Right lobe of liver (tissue), 4 donors: ENCODE results near the gene IFNAR2.

Experiments used
- CTCF ChIP-seq, 4 donors: fragments of 200-600 bp in 3 of 4; fragments of 450-650 bp in 1 of 4; IDR thresholded peaks; one replicate each; pipeline versions ENCODE4 v1.5.1 to v1.8.0; 2016 to 2022; ENCODE audit warnings: antibody characterized with exemption in 4 of 4, mild to moderate bottlenecking in 2 of 4
- POLR2A ChIP-seq: fragments of 450-650 bp; IDR thresholded peaks from one replicate; pipeline ENCODE4 v1.6.1; 2017; ENCODE audit warnings: antibody characterized with exemption, mild to moderate bottlenecking
- donor health status: DM: no; HTN: no; CAD: no.
- donor health status: DM: no; HTN: no; CAD: no.
- donor health status: DM: no; HTN: yes; CAD: no.

GRCh38 chr21:33264561-33264960 is 34.8 kb downstream of the IFNAR2 start:
- TF ChIP-seq CTCF (IDR thresholded peaks at IDR 0.05) (no peak), POLR2A (no peak)
